HCT116 (cell line): ENCODE measurements around the gene NFKBIZ. TPM values are rescaled to one million over a fixed set of nuclear protein-coding genes. Genes with fewer than 3 reads are reported as not detected.

Source experiments
- ATAC-seq: fragments of 200-7000 bp; cut with Tn5 transposase; 2 replicates; pipeline ENCODE4 v1.9.1; 2020; ENCODE audit warnings: mild to moderate bottlenecking, moderate library complexity
- BruUV-seq: library from RNA; stranded (reverse); fragments of 400-500 nt; replicated peaks from 2 replicates; lab custom pipeline; 2021; lab: Mats Ljungman, UMichigan
- CTCF ChIA-PET: fragments of 300-600 bp; sonication (Branson Sonifier 250); formaldehyde crosslinking; loops from one replicate; lab custom pipeline; 2021; ENCODE audit warnings: antibody characterized with exemption; lab: Charles Lee
- POLR2A ChIA-PET: fragments of 300-600, 350-600 bp; sonication (Branson Sonifier 250); formaldehyde crosslinking; loops from one replicate; lab custom pipeline; 2021; ENCODE audit warnings: antibody characterized with exemption; lab: Charles Lee
- RAD21 ChIA-PET, 2 experiments: fragments of 300-600 bp; sonication (Branson Sonifier 250); formaldehyde crosslinking; loops; one replicate each; lab custom pipeline; 2023; ENCODE audit warnings: low total read pairs in 2 of 2; ENCODE audit not compliant: uncharacterized antibody in 2 of 2, unreplicated experiment in 2 of 2, low non-redundant PET in 1 of 2; lab: Charles Lee
- DNase-seq: peaks from one replicate; pipeline ENCODE4 v3.0.0-alpha.2; 2010; ENCODE audit warnings: low read depth, low spot score
- H2AFZ ChIP-seq: fragments of 200-600 bp; shearing (Covaris generic), sonication (generic); 2 replicates; pipeline ENCODE4 v1.6.1; 2017; ENCODE audit warnings: low read depth, mixed run types, mixed read lengths, antibody characterized with exemption, low read length; ENCODE audit not compliant: poor library complexity, severe bottlenecking
- H3K27ac ChIP-seq: 2 replicates; pipeline ENCODE4 v1.5.1; 2012; ENCODE audit warnings: low read depth, low read length
- H3K27me3 ChIP-seq: fragments of 200-600 bp; sonication (generic); 2 replicates; pipeline ENCODE4 v1.6.1; 2016; ENCODE audit warnings: mixed run types, low read length, mixed read lengths; ENCODE audit not compliant: insufficient read depth
- H3K36me3 ChIP-seq, 2 experiments: fragments of 200-500 bp in 1 of 2; fragments of 200-600 bp in 1 of 2; sonication (Bioruptor generic) in 1 of 2; sonication (generic) in 1 of 2; 2 replicates each; pipeline versions ENCODE4 v1.5.1 to v1.6.1; 2014 to 2016; ENCODE audit warnings: low read length in 2 of 2, inconsistent platforms in 1 of 2, mixed read lengths in 1 of 2, mixed run types in 1 of 2; ENCODE audit not compliant: insufficient read depth in 2 of 2, control insufficient read depth in 1 of 2
- H3K4me1 ChIP-seq, 2 experiments: fragments of 200-600 bp in 1 of 2; sonication (generic) in 1 of 2; 2 replicates each; pipeline versions ENCODE4 v1.5.1 to v1.6.1; 2012 to 2017; ENCODE audit warnings: low read length in 2 of 2, inconsistent platforms in 1 of 2, mild to moderate bottlenecking in 1 of 2, mixed read lengths in 1 of 2, mixed run types in 1 of 2, moderate library complexity in 1 of 2; ENCODE audit not compliant: insufficient read depth in 2 of 2, control insufficient read depth in 1 of 2
- H3K4me2 ChIP-seq: fragments of 200-600 bp; sonication (generic); 2 replicates; pipeline ENCODE4 v1.6.1; 2017; ENCODE audit warnings: mixed run types, low read length, mixed read lengths
- H3K4me3 ChIP-seq, 2 experiments: fragments of 200-600 bp in 1 of 2; sonication (generic) in 1 of 2; replicated peaks in 1 of 2; 2 replicates each; pipeline ENCODE4 v1.5.1; 2011 to 2016; ENCODE audit warnings: low read length in 2 of 2, control low read depth in 1 of 2, low read depth in 1 of 2, mild to moderate bottlenecking in 1 of 2, mixed read lengths in 1 of 2, mixed run types in 1 of 2
- H3K79me2 ChIP-seq: fragments of 200-600 bp; sonication (generic); 2 replicates; pipeline ENCODE4 v1.6.1; 2017; ENCODE audit warnings: mild to moderate bottlenecking, mixed run types, low read length, moderate library complexity, mixed read lengths; ENCODE audit not compliant: insufficient read depth
- H3K9ac ChIP-seq: fragments of 200-600 bp; sonication (generic); 2 replicates; pipeline ENCODE4 v1.6.1; 2016; ENCODE audit warnings: low read length, mixed read lengths
- H3K9me2 ChIP-seq: fragments of 200-600 bp; sonication (generic), shearing (Covaris generic); 2 replicates; pipeline ENCODE4 v1.6.1; 2017; ENCODE audit warnings: mixed run types, mild to moderate bottlenecking, moderate library complexity; ENCODE audit not compliant: insufficient read depth
- H3K9me3 ChIP-seq, 2 experiments: fragments of 200-500 bp in 1 of 2; fragments of 200-600 bp in 1 of 2; sonication (Bioruptor generic) in 1 of 2; sonication (generic) in 1 of 2; 2 replicates each; pipeline ENCODE4 v1.6.1; 2014 to 2017; ENCODE audit warnings: low read length in 2 of 2, mixed read lengths in 2 of 2, inconsistent platforms in 1 of 2, low read depth in 1 of 2, mild to moderate bottlenecking in 1 of 2, mixed run types in 1 of 2, moderate library complexity in 1 of 2; ENCODE audit not compliant: control insufficient read depth in 1 of 2, insufficient read depth in 1 of 2
- H4K20me1 ChIP-seq: fragments of 200-600 bp; sonication (generic), shearing (Covaris generic); 2 replicates; pipeline ENCODE4 v1.6.1; 2017; ENCODE audit warnings: mixed run types, mild to moderate bottlenecking, moderate library complexity; ENCODE audit not compliant: insufficient read depth
- CEBPB ChIP-seq: IDR thresholded peaks from 2 replicates; pipeline ENCODE4 v1.6.1; 2012; ENCODE audit warnings: low read depth
- EGR1 ChIP-seq: IDR thresholded peaks from 2 replicates; pipeline ENCODE4 v1.6.1; 2012; ENCODE audit warnings: low read depth
- EZH2 ChIP-seq: fragments of 200-600 bp; sonication (generic); IDR thresholded peaks from 2 replicates; pipeline ENCODE4 v1.6.1; 2017; ENCODE audit warnings: antibody characterized with exemption, mixed run types
- EZH2phosphoT487 ChIP-seq: fragments of 200-600 bp; IDR thresholded peaks from 2 replicates; pipeline ENCODE4 v1.6.1; 2018; ENCODE audit warnings: antibody characterized with exemption, borderline replicate concordance
- POLR2A ChIP-seq: IDR thresholded peaks from 2 replicates; pipeline ENCODE4 v1.7.0; 2011; ENCODE audit warnings: borderline replicate concordance; ENCODE audit not compliant: insufficient read depth, insufficient read length; ENCODE audit errors: extremely low read depth
- POLR2AphosphoS5 ChIP-seq: IDR thresholded peaks from 2 replicates; pipeline ENCODE4 v1.6.1; 2011; ENCODE audit warnings: mild to moderate bottlenecking, low read depth, low read length, moderate library complexity
- RAD21 ChIP-seq: IDR thresholded peaks from 2 replicates; pipeline ENCODE4 v1.6.1; 2012; ENCODE audit warnings: low read depth, mild to moderate bottlenecking
- SP1 ChIP-seq: IDR thresholded peaks from 2 replicates; pipeline ENCODE4 v1.6.1; 2012; ENCODE audit warnings: low read depth
- TCF7L2 ChIP-seq: IDR thresholded peaks from 2 replicates; pipeline ENCODE4 v1.7.0; 2011; ENCODE audit warnings: borderline replicate concordance, inconsistent platforms; ENCODE audit not compliant: insufficient read depth, insufficient read length; ENCODE audit errors: extremely low read depth
- YY1 ChIP-seq: IDR thresholded peaks from 2 replicates; pipeline ENCODE4 v1.6.1; 2011; ENCODE audit warnings: low read length, low read depth, moderate library complexity, mild to moderate bottlenecking; ENCODE audit not compliant: insufficient replicate concordance; ENCODE audit errors: extremely low read depth
- ZFX ChIP-seq: fragments of 450-650 bp; IDR thresholded peaks from 2 replicates; pipeline ENCODE4 v1.6.1; 2017
- intact Hi-C: fragments of 100-400 bp; cut with micrococcal nuclease; formaldehyde crosslinking; loops from 2 replicates; pipeline ENCODE4 v1.10.0; 2022
- total RNA-seq: library from RNA; stranded (reverse); gene quantifications from one replicate; pipeline ENCODE4 v1.2.1, GENCODE V29; 2021; ENCODE audit not compliant: unreplicated experiment
- TF ChIP-seq, protein P1 (sequence below): IDR thresholded peaks from 2 replicates; pipeline ENCODE4 v1.6.1; 2012
- TF ChIP-seq, protein P2 (sequence below): IDR thresholded peaks from 2 replicates; pipeline ENCODE4 v1.6.1; 2011; ENCODE audit warnings: mild to moderate bottlenecking, low read length, moderate library complexity; ENCODE audit not compliant: insufficient replicate concordance; ENCODE audit errors: extremely low read depth
- TF ChIP-seq, protein P3 (sequence below): IDR thresholded peaks from 2 replicates; pipeline ENCODE4 v1.6.1; 2012; ENCODE audit warnings: low read depth
- TF ChIP-seq, protein P4 (sequence below): IDR thresholded peaks from 2 replicates; pipeline ENCODE4 v1.6.1; 2012

NFKBIZ gene
- total RNA-seq, 1 experiment from 2014 or later = 12.2 TPM

DNA sequence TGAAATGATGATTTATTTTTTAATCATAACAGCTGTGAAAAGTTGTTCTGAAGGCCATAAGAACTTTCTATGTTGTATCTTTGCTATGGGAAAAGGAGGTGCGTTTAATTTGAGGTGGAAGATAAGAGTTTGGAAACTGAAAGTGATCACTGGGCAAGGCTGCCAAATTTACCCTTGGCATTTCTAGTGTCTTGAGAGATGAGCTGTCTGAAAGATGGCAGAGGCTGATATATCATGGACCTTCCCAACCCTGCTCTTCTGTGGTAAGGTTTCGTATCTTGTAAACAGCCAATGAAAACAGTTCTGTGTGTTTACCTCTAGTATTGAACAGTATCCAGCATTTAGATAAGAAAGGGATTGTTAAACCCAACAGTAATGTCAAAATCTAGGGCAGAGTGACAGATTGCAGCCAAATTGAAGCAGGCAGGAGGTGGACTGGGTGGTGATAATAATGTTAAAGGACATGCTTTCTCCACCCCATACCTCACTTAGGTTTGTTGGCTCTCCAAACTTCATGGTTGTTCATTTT is 15.8 kb upstream of the NFKBIZ start:
- Histone ChIP-seq H3K9me3 (no peaks in the 10 kb centered on the region), H3K4me2 (no peak overlapping the region), H2AFZ (no peak overlapping the region), H3K27ac (no peak overlapping the region), H3K36me3 (no peaks in the 10 kb centered on the region), H3K9me2 (no peaks in the 10 kb centered on the region), H3K9ac (no peak overlapping the region), H3K4me1 (peaks cover 0 to 3% of the 10 kb centered on the region in 2 experiments; a peak in 3 of 4 replicates), H3K79me2 (no peaks in the 10 kb centered on the region), H3K4me3 (no peak overlapping the region), H3K27me3 (no peaks in the 10 kb centered on the region), H4K20me1 (no peaks in the 10 kb centered on the region)
- no TSS peak for BruUV-seq
- ChIA-PET POLR2A (no interaction called here), CTCF (no interaction called here), RAD21 (no interaction called here)
- DNase-seq (no peak), ATAC-seq (no peak)
- intact Hi-C loops = no loop called here
- TF ChIP-seq TCF7L2 = no peak
- no peak for TF ChIP-seq SP1
- TF ChIP-seq, protein P1, sequence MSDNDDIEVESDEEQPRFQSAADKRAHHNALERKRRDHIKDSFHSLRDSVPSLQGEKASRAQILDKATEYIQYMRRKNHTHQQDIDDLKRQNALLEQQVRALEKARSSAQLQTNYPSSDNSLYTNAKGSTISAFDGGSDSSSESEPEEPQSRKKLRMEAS = no peak
- no peak for TF ChIP-seq EZH2
- no peak for TF ChIP-seq EZH2phosphoT487
- TF ChIP-seq POLR2A = no peak

DNA sequence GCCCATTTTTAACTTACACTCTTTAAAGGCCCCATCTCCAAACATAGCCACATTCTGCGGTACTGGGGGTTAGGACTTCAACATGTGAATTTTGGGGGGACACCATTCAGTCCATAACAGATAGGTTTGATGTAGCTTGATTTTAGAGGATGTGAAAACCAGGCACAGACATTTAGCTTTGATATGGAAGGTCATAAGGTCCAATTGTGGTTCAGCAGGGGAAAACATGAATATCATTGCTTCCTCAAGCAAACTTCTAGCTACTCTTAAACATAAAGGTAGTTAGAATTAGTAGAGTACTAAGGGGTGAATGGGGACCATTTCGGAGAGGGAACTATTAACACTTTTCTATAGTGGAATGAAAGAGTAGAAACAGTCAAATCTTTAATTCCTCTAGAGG is 13.6 kb upstream of the NFKBIZ start:
- no TSS peak for BruUV-seq
- no peak overlapping the region for H3K4me2 ChIP-seq
- H3K4me1 ChIP-seq = no peaks in the 10 kb centered on the region
- intact Hi-C loops = no loop called here
- no peak overlapping the region for H3K4me3 ChIP-seq
- no peaks in the 10 kb centered on the region for H4K20me1 ChIP-seq
- H3K79me2 ChIP-seq = no peaks in the 10 kb centered on the region
- ChIA-PET CTCF (no interaction called here), RAD21 (no interaction called here), POLR2A (interaction anchor here (2.4 kb wide), 1 partner anchor 13 kb away, joined by 13 read pairs; the partner anchor contains the start of gene NFKBIZ)
- no peaks in the 10 kb centered on the region for H3K27me3 ChIP-seq
- H3K9me2 ChIP-seq = no peaks in the 10 kb centered on the region
- H3K36me3 ChIP-seq = no peaks in the 10 kb centered on the region
- ATAC-seq (no peak), DNase-seq (no peak)
- no peak overlapping the region for H3K9ac ChIP-seq
- no peak overlapping the region for H3K27ac ChIP-seq
- H2AFZ ChIP-seq = no peak overlapping the region
- H3K9me3 ChIP-seq = no peaks in the 10 kb centered on the region
- TF ChIP-seq, protein P2, sequence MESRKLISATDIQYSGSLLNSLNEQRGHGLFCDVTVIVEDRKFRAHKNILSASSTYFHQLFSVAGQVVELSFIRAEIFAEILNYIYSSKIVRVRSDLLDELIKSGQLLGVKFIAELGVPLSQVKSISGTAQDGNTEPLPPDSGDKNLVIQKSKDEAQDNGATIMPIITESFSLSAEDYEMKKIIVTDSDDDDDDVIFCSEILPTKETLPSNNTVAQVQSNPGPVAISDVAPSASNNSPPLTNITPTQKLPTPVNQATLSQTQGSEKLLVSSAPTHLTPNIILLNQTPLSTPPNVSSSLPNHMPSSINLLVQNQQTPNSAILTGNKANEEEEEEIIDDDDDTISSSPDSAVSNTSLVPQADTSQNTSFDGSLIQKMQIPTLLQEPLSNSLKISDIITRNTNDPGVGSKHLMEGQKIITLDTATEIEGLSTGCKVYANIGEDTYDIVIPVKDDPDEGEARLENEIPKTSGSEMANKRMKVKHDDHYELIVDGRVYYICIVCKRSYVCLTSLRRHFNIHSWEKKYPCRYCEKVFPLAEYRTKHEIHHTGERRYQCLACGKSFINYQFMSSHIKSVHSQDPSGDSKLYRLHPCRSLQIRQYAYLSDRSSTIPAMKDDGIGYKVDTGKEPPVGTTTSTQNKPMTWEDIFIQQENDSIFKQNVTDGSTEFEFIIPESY = no peak
- no peak for TF ChIP-seq CEBPB
- no peak for TF ChIP-seq TCF7L2
- no peak for TF ChIP-seq ZFX
- no peak for TF ChIP-seq RAD21
- no peak for TF ChIP-seq POLR2A
- no peak for TF ChIP-seq YY1
- TF ChIP-seq EGR1 = no peak
- TF ChIP-seq EZH2phosphoT487 = no peak
- TF ChIP-seq, protein P3, sequence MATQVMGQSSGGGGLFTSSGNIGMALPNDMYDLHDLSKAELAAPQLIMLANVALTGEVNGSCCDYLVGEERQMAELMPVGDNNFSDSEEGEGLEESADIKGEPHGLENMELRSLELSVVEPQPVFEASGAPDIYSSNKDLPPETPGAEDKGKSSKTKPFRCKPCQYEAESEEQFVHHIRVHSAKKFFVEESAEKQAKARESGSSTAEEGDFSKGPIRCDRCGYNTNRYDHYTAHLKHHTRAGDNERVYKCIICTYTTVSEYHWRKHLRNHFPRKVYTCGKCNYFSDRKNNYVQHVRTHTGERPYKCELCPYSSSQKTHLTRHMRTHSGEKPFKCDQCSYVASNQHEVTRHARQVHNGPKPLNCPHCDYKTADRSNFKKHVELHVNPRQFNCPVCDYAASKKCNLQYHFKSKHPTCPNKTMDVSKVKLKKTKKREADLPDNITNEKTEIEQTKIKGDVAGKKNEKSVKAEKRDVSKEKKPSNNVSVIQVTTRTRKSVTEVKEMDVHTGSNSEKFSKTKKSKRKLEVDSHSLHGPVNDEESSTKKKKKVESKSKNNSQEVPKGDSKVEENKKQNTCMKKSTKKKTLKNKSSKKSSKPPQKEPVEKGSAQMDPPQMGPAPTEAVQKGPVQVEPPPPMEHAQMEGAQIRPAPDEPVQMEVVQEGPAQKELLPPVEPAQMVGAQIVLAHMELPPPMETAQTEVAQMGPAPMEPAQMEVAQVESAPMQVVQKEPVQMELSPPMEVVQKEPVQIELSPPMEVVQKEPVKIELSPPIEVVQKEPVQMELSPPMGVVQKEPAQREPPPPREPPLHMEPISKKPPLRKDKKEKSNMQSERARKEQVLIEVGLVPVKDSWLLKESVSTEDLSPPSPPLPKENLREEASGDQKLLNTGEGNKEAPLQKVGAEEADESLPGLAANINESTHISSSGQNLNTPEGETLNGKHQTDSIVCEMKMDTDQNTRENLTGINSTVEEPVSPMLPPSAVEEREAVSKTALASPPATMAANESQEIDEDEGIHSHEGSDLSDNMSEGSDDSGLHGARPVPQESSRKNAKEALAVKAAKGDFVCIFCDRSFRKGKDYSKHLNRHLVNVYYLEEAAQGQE = no peak
- TF ChIP-seq, protein P4, sequence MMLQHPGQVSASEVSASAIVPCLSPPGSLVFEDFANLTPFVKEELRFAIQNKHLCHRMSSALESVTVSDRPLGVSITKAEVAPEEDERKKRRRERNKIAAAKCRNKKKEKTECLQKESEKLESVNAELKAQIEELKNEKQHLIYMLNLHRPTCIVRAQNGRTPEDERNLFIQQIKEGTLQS = no peak
- no peak for TF ChIP-seq POLR2AphosphoS5
